Measurements from ENCODE around the gene HNRNPUL2.
A peak's percentile ranks its signal among the peaks of the same experiment; 100 is the strongest.

Gene HNRNPUL2

DNA sequence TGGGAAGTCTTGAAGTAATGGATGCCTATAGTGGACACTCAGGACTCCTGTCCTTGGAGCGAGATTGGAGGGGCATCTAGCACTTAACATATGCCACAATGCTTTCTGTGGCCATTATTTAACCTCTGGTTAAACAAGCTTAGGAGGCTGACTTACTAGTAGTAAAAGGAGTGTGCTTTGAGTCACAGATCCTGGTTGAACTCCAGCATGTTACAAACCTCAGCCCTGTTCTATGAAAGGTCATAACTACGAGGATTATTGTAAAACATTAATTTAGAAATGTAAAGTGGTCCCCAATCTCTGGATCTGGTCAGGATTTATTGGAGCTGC is 54.1 kb downstream of the HNRNPUL2 start:
- no peaks in the 10 kb centered on the region for H3K27me3 ChIP-seq (ENCODE audit: control insufficient read depth, insufficient read depth, low read length)
- H3K9ac ChIP-seq (ENCODE audit: low read length): no peak overlapping the region
- peaks cover 20% of the 10 kb centered on the region for H3K36me3 ChIP-seq (ENCODE audit: control insufficient read depth, low read depth, low read length)
- H3K4me1 ChIP-seq (ENCODE audit: control insufficient read depth, low read depth, low read length): no peaks in the 10 kb centered on the region
- H3K27ac ChIP-seq (ENCODE audit: low read length): no peak overlapping the region
- no peaks in the 10 kb centered on the region for H3K9me3 ChIP-seq (ENCODE audit: control insufficient read depth, low read depth, low read length)
- H3K4me3 ChIP-seq (ENCODE audit: low read length): no peak overlapping the region

DNA sequence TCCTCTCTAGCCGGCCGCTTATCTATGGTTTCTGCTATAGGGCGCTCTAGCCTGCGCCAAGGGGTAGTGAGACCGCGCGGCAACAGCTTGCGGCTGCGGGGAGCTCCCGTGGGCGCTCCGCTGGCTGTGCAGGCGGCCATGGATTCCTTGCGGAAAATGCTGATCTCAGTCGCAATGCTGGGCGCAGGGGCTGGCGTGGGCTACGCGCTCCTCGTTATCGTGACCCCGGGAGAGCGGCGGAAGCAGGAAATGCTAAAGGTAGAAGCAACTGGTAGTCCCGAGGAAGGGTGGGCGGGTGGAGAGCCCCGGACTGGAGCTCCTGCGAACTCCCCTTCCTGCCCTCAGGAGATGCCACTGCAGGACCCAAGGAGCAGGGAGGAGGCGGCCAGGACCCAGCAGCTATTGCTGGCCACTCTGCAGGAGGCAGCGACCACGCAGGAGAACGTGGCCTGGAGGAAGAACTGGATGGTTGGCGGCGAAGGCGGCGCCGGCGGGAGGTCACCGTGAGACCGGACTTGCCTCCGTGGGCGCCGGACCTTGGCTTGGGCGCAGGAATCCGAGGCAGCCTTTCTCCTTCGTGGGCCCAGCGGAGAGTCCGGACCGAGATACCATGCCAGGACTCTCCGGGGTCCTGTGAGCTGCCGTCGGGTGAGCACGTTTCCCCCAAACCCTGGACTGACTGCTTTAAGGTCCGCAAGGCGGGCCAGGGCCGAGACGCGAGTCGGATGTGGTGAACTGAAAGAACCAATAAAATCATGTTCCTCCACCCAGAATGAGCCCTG is 55.5 kb downstream of the HNRNPUL2 start, which contains the start of the genes LBHD1 and UQCC3:
LBHD1 (minus strand) TSS at position 660 of the 782 bp plus-strand sequence. CDS start 2,236 bp downstream, outside the sequence.
UQCC3 (plus strand) TSS at position 66 of the 782 bp plus-strand sequence; CDS start at position 139, 73 bp downstream.
- peak within 1 kb of the TSS; percentile 80 for H3K4me3 ChIP-seq (ENCODE audit: low read length)
- peaks cover 18% of the 10 kb centered on the region for H3K36me3 ChIP-seq (ENCODE audit: control insufficient read depth, low read depth, low read length)
- H3K9me3 ChIP-seq (ENCODE audit: control insufficient read depth, low read depth, low read length): no peaks in the 10 kb centered on the region
- H3K4me1 ChIP-seq (ENCODE audit: control insufficient read depth, low read depth, low read length): peaks cover 7% of the 10 kb centered on the region
- peak within 1 kb of the TSS; percentile 78 for H3K9ac ChIP-seq (ENCODE audit: low read length)
- peak within 1 kb of the TSS; percentile 70 for H3K27ac ChIP-seq (ENCODE audit: low read length)
- H3K27me3 ChIP-seq (ENCODE audit: control insufficient read depth, insufficient read depth, low read length): no peaks in the 10 kb centered on the region

DNA sequence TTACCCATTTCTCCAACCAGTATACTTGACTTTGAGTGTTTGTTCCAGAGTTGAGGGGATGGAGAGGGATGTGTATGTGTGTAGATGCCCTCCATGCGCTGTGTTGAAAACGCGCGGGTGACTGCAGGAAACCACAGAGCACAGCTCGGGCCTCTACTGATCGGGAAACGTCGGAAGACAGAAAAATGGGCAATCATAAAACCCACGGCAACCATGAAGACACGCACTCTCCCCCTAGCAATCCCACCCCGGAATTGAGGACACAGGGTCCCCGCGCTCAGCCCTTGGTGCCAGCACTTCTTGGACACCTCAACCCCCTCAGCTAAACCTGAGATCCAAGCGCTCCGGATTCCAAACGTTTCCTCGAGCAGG is 56.0 kb downstream of the HNRNPUL2 start:
- H3K9me3 ChIP-seq (ENCODE audit: control insufficient read depth, low read depth, low read length): no peaks in the 10 kb centered on the region
- peaks cover 13% of the 10 kb centered on the region for H3K4me1 ChIP-seq (ENCODE audit: control insufficient read depth, low read depth, low read length)
- H3K27ac ChIP-seq (ENCODE audit: low read length): peak overlapping the region; percentile 70
- no peaks in the 10 kb centered on the region for H3K27me3 ChIP-seq (ENCODE audit: control insufficient read depth, insufficient read depth, low read length)
- H3K9ac ChIP-seq (ENCODE audit: low read length): peak overlapping the region; percentile 78
- H3K36me3 ChIP-seq (ENCODE audit: control insufficient read depth, low read depth, low read length): peaks cover 18% of the 10 kb centered on the region
- H3K4me3 ChIP-seq (ENCODE audit: low read length): peak overlapping the region; percentile 80

DNA sequence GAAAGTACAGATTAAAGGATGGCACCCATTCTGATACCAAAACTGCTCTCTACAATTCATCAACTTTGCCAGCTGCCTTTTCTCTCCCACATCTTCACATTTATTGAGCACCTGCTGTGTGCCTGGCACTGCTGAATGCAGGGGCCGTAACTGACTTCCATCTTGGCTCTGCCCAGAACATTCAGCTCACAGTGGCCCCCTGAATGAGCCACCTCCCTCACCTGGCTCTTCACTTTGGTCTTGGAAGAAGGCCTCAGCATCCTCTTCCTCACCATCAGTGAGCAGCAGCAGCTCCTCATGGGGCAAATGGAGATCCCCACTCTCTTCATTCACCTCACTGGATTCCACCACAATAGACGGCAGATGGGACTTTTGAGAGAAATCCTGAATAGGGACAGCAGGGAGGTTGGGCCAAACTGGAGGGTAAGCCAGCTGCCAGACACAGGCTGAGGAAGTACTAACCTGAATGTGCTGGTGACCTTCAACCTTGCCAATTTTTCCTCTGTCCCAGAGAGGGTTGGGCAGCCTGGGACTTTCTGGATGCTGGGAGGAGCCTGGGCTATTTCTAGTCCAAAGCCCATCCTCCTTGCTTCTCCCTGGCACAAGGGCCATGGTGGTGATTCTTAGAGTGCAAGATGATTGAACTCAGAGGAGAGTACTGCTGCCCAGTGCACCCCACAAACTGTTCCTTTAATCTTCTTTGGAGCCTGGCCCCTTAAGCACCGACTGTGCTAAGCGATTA is 57.7 kb downstream of the HNRNPUL2 start:
- Histone ChIP-seq H3K27me3 (ENCODE audit: control insufficient read depth, insufficient read depth, low read length) (no peaks in the 10 kb centered on the region), H3K4me1 (ENCODE audit: control insufficient read depth, low read depth, low read length) (peaks cover 15% of the 10 kb centered on the region), H3K9me3 (ENCODE audit: control insufficient read depth, low read depth, low read length) (no peaks in the 10 kb centered on the region), H3K9ac (ENCODE audit: low read length) (no peak overlapping the region), H3K27ac (ENCODE audit: low read length) (no peak overlapping the region), H3K36me3 (ENCODE audit: control insufficient read depth, low read depth, low read length) (peaks cover 14% of the 10 kb centered on the region), H3K4me3 (ENCODE audit: low read length) (no peak overlapping the region)

DNA sequence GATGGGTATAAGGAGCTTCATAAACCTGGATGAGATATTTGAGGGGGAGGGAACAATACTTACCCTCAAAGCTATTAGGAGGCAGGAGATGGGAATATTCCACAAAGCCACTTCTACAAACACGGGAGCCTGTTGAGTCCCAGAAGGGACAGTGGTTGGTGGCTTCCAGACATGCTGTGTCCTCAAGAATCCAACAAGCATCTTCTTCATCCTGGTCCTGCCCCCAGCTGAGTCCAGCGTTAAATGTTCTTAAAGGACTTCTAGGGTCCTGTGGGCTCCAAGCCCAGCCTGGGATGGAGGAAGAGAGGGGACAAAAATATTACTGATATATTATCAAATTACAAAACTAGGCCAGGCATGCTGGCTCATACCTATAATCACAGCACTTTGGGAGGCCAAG is 59.8 kb downstream of the HNRNPUL2 start:
- Histone ChIP-seq H3K27ac (ENCODE audit: low read length) (no peak overlapping the region), H3K4me3 (ENCODE audit: low read length) (peak overlapping the region; percentile 97), H3K36me3 (ENCODE audit: control insufficient read depth, low read depth, low read length) (peaks cover 20% of the 10 kb centered on the region), H3K4me1 (ENCODE audit: control insufficient read depth, low read depth, low read length) (peaks cover 15% of the 10 kb centered on the region), H3K9me3 (ENCODE audit: control insufficient read depth, low read depth, low read length) (no peaks in the 10 kb centered on the region), H3K27me3 (ENCODE audit: control insufficient read depth, insufficient read depth, low read length) (no peaks in the 10 kb centered on the region), H3K9ac (ENCODE audit: low read length) (no peak overlapping the region)

DNA sequence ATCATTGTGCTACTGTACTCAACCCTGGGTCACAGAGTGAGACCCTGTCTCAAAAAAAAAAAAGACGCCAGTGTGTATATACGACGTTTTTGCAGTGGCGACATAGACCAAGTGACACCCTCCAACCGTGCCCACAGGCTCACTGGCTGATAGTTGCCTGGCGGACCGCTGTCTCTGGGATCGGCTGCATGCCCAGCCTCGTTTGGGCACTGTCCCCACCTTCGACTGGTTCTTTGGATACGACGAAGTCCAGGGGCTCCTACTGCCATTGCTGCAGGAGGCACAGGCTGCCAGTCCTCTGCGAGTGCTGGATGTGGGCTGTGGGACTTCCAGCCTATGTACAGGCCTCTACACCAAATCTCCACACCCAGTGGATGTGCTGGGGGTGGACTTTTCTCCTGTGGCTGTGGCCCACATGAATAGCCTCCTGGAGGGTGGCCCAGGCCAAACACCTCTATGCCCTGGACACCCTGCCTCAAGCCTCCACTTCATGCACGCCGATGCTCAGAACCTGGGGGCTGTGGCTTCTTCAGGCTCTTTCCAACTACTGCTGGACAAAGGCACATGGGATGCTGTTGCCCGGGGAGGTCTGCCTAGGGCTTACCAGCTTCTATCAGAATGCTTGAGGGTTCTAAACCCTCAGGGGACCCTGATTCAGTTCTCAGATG is 60.9 kb downstream of the HNRNPUL2 start:
- Histone ChIP-seq H3K4me1 (ENCODE audit: control insufficient read depth, low read depth, low read length) (peaks cover 15% of the 10 kb centered on the region), H3K27ac (ENCODE audit: low read length) (peak overlapping the region; percentile 68), H3K27me3 (ENCODE audit: control insufficient read depth, insufficient read depth, low read length) (no peaks in the 10 kb centered on the region), H3K4me3 (ENCODE audit: low read length) (peak overlapping the region; percentile 97), H3K9ac (ENCODE audit: low read length) (peak overlapping the region; percentile 95), H3K36me3 (ENCODE audit: control insufficient read depth, low read depth, low read length) (peaks cover 24% of the 10 kb centered on the region), H3K9me3 (ENCODE audit: control insufficient read depth, low read depth, low read length) (no peaks in the 10 kb centered on the region)

DNA sequence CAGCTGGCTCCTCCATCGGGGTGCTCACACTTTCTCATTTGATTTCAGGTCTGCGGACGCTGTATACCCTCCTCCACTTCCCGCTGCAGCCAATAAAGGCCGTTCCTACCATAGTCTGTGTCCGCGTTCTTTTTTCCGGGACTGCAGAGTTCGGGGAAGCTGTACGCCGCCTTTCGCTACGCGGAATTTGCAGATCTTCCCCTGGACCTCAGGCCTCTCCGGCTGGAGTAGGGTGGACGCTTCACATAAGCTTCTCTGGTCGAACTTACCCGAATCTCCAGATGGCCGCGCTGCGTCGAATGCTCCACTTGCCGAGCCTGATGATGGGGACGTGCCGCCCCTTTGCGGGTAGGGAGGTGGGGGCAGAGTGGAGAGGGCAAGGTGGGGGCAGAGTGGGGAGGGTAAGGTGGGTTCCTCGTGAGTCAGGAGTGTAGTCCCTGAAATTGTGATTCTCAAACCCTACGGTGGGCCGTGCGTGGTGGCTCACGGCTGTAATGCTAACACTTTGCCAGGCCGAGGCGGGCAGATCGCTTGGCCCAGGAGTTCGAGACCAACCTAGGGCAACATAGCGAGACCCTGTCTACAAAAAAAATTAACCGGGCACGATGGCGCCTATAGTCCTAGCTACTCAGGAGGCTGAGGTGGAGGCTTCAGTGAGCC is 61.5 kb downstream of the HNRNPUL2 start:
- peaks cover 24% of the 10 kb centered on the region for H3K36me3 ChIP-seq (ENCODE audit: control insufficient read depth, low read depth, low read length)
- H3K9ac ChIP-seq (ENCODE audit: low read length): peak overlapping the region; percentile 95
- H3K4me3 ChIP-seq (ENCODE audit: low read length): peak overlapping the region; percentile 97
- H3K9me3 ChIP-seq (ENCODE audit: control insufficient read depth, low read depth, low read length): no peaks in the 10 kb centered on the region
- no peaks in the 10 kb centered on the region for H3K27me3 ChIP-seq (ENCODE audit: control insufficient read depth, insufficient read depth, low read length)
- peaks cover 15% of the 10 kb centered on the region for H3K4me1 ChIP-seq (ENCODE audit: control insufficient read depth, low read depth, low read length)
- peak overlapping the region; percentile 68 for H3K27ac ChIP-seq (ENCODE audit: low read length)

DNA sequence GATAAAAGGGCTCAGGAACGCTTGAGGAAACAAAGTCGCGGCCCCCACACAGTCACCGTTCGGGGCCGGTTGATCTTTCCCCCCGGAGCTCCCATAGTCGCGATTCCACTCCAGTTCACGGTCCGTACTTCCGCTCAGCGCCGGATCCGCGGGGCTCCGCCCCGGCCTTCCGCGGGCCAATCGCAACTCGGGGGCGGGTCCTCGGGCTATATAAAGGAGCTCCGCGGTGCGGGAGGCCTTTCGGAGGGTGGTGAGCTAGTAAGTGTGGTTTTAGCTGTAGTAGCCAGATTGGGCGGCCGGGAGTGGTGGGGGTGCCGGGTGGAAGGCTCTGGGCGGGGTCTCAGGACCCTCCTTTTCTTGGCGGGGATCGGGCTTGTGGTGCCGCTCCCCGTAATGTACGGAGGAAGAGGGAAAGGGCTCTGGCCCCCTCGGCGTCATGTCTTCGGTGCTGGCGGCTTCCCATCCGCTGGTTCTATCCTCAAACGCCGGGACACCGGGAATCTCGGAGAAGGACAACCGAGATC is 62.1 kb downstream of the HNRNPUL2 start, which contains the start of the genes C11orf98 and CSKMT:
C11orf98 (minus strand) TSS at position 136 of the 524 bp plus-strand sequence; CDS start at position 95, 41 bp downstream.
CSKMT (plus strand) TSS at position 238 of the 524 bp plus-strand sequence. CDS start 568 bp downstream, outside the sequence.
- peak within 1 kb of the TSS; percentile 95 for H3K9ac ChIP-seq (ENCODE audit: low read length)
- H3K36me3 ChIP-seq (ENCODE audit: control insufficient read depth, low read depth, low read length): peaks cover 24% of the 10 kb centered on the region
- H3K4me1 ChIP-seq (ENCODE audit: control insufficient read depth, low read depth, low read length): peaks cover 15% of the 10 kb centered on the region

DNA sequence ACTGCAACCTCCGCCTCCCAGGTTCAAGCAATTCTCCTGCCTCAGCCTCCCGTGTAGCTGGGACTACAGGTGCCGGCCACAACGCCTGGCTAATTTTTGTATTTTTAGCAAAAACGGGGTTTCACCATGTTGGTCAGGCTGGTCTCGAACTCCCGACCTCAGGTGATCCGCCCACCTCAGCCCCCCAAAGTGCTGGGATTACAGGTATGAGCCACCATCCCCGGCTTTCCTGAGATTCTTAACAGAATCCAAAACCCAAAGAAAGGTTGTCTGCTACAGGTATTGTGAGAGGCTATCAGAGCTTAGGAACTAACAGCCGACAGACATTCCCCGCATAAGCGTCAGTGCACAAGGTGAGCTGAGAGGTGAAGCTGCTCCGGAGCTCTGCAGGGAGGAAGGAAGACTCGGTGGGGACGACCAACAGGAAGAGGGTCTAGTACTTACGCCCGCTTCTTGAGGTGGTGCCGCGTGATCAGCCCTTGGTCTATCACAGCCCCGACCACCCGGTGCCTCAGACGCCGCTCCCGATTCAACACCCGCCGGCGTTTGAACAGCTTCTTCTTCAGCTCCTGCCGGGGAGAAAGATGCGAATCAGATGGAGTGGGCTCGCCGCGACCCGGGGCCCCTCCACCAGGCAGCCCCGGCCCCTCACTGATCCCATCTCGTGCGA is 62.7 kb downstream of the HNRNPUL2 start:
- Histone ChIP-seq H3K9me3 (ENCODE audit: control insufficient read depth, low read depth, low read length) (no peaks in the 10 kb centered on the region), H3K4me3 (ENCODE audit: low read length) (peak overlapping the region; percentile 97), H3K36me3 (ENCODE audit: control insufficient read depth, low read depth, low read length) (peaks cover 24% of the 10 kb centered on the region), H3K27ac (ENCODE audit: low read length) (peak overlapping the region; percentile 8), H3K4me1 (ENCODE audit: control insufficient read depth, low read depth, low read length) (peaks cover 15% of the 10 kb centered on the region), H3K9ac (ENCODE audit: low read length) (peak overlapping the region; percentile 95), H3K27me3 (ENCODE audit: control insufficient read depth, insufficient read depth, low read length) (no peaks in the 10 kb centered on the region)

More for the DNA sequence above, 62.1 kb downstream of the HNRNPUL2 start, which contains the start of the genes C11orf98 and CSKMT:
- Histone ChIP-seq H3K27me3 (ENCODE audit: control insufficient read depth, insufficient read depth, low read length) (no peaks in the 10 kb centered on the region), H3K9me3 (ENCODE audit: control insufficient read depth, low read depth, low read length) (no peaks in the 10 kb centered on the region), H3K4me3 (ENCODE audit: low read length) (peak within 1 kb of the TSS; percentile 97), H3K27ac (ENCODE audit: low read length) (peak within 1 kb of the TSS; percentile 68)
